Omental fat pad (tissue), 4 donors: ENCODE measurements around the gene KATNIP. TPM values are rescaled to one million over a fixed set of nuclear protein-coding genes. Genes with fewer than 3 reads are reported as not detected.

Source experiments
- ATAC-seq: fragments of 150-250 bp; one replicate; pipeline ENCODE4 v1.9.1; 2016; ENCODE audit warnings: mild to moderate bottlenecking, moderate library complexity; ENCODE audit not compliant: low FRiP score
- DNase-seq: peaks from one replicate; pipeline ENCODE4 v3.0.0-alpha.2; 2019; ENCODE audit warnings: low spot score
- CTCF ChIP-seq, 3 donors: fragments of 450-650 bp; IDR thresholded peaks; one replicate each; pipeline ENCODE4 v1.5.1; 2016 to 2017; ENCODE audit warnings: antibody characterized with exemption in 3 of 3, mild to moderate bottlenecking in 3 of 3, moderate library complexity in 2 of 3
- total RNA-seq, 4 donors: library from RNA; depleted of rRNA; stranded (reverse); fragments of >200 nt; gene quantifications; one replicate each; pipeline ENCODE4 v1.1.0, GENCODE V29; 2016

The KATNIP gene
- total RNA-seq, 4 donors from 2014 or later = 18.1 to 22.9 (median 20.0) TPM

- TF ChIP-seq CTCF (IDR thresholded peaks at IDR 0.05) = no peak
- no peak for ATAC-seq
- DNase-seq = no peak
These were observed 49.1 kb downstream of the KATNIP start for GRCh38 chr16:27598931-27599565.

GRCh38 chr16:27599606-27600005 lies 49.7 kb downstream of the KATNIP start:
- no peak for TF ChIP-seq CTCF (IDR thresholded peaks at IDR 0.05)
- DNase-seq = no peak
- ATAC-seq = no peak

Other genes with a start within 250 kb of the KATNIP start
- 100 to 1,000 TPM in 1 of 4 donors, 10 to 100 TPM in 3; 36.9 to 162 (median 47.3) TPM for gene IL4R, start 236.2 kb upstream of the KATNIP start, total RNA-seq
- gene IL21R, start 148.0 kb upstream of the KATNIP start, total RNA-seq = 1 to 10 TPM in 1 of 4 donors, under 1 TPM in 2, not detected in 1; 0.19 to 1.3 (median 0.25) TPM
- 10 to 100 TPM; 38.5 to 57.2 (median 41.0) TPM for gene GTF3C1, start 231 bp upstream of the KATNIP start, total RNA-seq